ENCODE results near the gene TRIP12.
"Not testable (repeated sequence)": the region's sequence is repeated elsewhere in the genome, so short reads cannot be mapped to it uniquely, and the experiment has no call there.

The TRIP12 gene

DNA sequence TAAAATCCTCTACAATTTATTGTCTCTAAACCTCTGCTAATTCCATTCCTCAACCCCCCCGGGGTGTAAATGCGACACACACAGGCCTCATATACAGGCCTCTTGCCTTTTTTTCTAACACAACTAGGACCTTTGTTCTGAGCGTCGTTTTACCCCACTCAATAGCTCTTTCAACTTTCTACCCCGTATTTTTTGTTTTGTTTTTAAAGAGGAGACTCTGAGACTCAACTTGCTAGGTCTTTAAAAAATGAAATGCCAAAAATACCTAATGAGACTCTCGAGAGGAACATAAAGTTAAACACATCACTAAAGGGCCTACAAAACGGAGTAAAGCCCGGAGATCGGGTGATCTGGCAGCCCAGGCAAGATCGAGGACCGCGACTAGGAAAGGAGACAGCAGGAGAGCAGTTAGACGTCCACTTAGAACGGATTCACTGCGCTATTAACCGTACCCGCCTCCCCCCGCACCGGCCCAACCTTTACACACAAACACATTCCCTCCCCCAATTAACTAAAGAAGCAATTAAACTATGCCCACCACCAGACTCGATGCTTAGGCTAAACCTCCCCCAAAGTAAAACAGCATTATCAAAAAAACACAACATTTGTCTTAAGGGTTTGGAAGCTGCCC is 1.7 kb downstream of the TRIP12 start:
- DNase-seq (ENCODE audit: low read depth in 2 of 2): no peak

DNA sequence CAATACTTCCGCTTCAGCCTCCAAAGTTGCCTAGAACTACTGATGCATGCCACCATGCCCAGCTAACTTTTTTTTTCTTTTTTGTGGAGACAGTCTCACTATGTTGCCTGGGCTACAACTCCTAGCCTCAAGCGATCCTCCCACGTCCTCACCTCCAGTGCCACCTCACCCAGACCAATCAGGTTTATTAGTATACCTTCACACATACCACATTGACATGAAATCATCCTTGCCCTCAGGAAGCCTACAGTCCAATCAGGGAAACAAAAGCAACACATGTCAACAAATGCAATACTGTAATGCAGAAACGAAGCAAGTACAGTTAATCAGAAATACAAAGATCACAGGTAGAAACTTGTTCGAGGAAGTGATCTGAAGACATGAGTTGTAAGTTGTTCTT is 4.0 kb downstream of the TRIP12 start:
- no peak for DNase-seq (ENCODE audit: low read depth in 2 of 2)

DNA sequence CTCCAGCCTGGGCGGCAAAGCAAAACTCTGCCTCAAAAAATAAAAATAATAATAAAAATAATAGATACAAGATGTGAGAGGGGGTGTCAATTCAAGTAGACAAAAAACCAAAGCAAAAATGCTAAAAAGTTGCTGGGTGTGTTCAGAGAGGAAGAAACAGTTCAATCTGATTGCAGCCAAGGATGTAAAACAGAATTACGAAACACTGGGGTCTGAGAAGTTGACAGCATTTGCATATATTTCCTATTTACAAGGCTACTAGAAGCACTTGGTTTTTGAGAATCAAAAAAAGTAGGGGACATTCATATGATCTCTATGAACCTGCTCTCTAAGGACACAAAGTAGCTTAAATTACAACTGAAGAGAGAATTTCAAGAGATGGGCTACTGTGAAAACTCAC is 7.6 kb downstream of the TRIP12 start:
- no peak for DNase-seq (ENCODE audit: low read depth in 2 of 2)

DNA sequence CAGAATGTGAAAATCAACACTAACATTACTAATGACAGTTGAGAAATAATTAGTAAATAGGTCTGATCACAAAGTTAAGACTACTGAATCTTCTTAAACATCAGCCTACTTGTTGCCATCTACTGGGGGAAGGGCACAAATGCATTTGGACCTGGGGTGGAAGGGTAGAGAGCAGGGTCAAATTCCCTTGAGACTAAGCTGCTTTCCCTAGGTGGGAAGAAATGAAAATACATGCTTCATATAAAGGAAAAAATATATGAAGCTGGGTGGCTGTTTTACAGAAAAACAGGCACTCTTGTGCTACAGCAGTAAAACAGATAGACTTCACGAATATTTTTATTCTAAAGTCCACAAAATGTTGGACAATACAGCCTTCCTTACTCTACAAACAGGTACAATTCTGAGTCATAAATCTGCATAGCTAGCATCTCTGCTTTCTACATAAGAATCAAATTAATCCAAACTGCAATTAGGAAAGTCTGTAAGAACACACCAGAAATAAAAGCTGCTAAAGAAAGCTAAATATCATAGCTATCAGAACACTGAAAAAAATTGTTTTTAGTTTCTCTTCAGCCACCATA is 10.9 kb downstream of the TRIP12 start:
- no peak for DNase-seq (ENCODE audit: low read depth in 2 of 2)

DNA sequence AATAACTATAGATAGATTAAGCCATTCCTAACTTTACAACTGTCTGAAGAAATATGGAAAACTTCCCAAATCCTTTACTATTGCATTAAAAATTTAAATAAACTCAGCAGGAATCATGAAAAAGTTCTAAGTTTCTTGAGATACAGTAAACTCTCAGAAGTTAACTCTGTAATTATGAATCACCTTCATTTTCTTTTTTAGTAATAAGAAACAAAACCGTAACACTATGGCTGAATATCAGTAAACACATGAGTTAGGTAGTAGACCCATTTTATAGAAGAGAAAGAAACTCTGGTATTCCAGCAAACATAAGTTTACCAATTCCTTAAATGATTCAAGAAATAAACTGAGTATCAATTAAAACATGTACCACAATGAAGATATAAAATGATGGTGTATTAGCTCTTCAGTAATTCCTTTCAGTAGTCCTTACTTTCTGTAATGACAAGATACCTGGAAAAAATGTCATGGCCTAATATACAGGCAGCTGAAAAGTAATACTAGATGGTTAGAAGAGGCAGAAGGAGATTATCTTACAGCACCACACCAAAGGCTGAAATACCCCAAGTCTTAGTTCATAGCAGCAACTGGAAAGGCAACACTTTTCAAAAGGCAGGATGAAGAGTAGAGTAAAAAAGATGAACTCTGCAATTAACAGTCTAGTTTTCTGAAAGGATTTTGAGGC is 11.5 kb downstream of the TRIP12 start:
- no peak for DNase-seq (ENCODE audit: low read depth in 2 of 2)

DNA sequence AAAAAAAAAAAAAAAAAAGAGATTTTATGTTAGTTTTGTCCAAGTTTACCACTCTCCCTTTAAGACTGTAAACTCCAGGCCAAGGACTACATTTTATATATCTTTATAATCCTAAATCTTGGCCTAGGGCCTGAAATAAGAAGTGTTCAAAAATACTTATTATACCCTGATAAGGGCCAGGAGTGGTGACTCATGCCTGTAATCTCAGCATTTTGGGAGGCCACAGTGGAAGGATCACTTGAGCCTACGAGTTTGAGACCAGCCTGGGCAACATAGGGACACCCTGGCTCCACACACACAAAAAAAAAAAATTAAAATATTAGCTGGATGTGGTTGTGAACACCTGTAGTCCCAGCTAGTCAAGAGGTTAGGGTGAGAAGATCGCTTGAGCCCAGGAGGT is 12.7 kb downstream of the TRIP12 start:
- DNase-seq (ENCODE audit: low read depth in 2 of 2): no peak

DNA sequence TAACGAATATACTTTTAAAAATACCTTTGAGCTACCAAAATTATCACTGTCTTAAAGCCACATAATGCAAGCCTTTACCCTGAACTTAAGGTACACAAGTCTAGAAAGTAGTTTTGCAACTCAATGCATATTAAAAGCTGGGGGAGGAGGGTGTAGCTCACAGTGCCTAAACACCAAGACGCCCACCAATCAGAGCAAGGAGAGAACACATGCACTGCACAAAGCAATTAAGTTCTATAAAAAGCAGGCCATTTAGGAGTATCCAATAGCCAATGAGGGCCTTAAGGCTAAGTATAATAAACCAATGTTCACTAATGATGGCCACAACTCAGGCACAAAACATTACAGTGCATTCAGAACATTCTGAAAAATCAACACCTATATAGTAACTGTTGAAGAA is 16.2 kb downstream of the TRIP12 start:
- DNase-seq (ENCODE audit: low read depth in 2 of 2): no peak

DNA sequence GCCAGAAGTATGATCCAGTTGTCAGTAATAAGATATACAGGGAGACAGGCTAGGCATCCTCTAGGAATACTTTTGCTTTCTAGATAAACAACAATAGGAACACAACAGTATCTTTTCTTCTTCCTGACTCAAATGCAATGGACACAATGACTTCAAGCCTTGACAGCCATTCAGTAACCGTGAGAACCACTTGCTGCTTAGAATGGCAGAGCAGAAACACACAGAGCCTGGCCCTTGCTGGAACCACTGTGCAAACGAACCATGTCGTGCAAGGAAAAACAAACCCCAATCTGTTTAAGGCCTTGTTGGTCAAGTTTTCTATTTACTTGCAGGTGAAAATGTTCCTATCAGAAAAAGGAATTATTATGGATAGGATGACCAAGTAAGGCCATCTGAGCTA is 18.8 kb downstream of the TRIP12 start:
- no peak for DNase-seq (ENCODE audit: low read depth in 2 of 2)

DNA sequence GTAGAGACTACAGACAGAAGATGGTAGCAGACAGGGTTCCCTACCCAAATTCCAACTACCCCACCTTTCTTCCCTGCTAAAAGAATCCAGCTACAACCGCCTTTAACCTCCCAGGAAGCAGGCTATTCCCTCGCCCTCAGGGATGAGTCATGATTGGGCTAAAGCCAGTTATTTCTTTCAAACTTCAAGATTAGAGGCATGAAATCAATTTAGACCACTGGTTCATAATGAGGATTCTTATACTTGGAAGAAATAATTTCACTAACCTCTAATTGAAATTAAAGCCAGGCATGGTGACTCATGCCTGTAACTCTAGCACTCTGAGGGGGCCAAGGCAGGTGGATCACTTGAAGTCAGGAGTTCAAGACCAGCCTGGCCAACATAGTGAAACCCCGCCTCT is 20.0 kb downstream of the TRIP12 start:
- DNase-seq (ENCODE audit: low read depth in 2 of 2): no peak

DNA sequence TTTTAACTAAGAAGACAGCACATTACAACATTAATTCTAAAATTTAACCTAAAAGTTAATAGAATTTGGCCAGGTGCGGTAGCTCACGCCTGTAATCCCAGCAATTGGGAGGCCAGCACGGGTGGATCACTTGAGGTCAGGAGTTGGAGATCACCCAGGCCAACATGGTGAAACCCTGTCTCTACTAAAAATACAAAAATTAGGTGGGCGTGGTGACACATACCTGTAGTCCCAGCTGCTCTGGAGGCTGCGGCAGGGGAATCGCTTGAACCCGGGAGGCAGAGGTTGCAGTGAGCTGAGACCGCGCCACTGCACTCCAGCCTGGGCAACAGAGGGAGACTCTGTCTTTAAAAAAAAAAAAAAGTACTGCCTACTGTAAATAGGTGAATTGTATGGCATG is 21.3 kb downstream of the TRIP12 start:
- DNase-seq (ENCODE audit: low read depth in 2 of 2): not testable (repeated sequence)

DNA sequence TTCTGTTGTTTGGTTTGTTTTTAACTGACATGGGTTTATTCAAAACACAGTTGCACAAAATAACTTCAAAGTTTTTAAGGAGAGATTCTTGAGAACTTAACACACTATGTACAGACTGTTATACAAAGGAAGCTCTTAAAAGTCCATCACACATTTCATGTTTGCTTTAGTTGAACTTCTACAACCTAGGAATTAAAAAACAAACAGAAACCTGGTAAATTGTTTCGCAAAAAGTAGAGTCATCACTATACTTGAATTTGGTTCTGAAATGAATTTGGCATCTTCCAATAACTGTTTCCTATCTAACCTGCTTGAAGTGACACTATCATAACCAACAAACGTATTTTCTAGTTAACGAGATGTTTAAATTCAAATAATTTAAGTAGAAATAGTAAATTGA is 21.8 kb downstream of the TRIP12 start:
- no peak for DNase-seq (ENCODE audit: low read depth in 2 of 2)

DNA sequence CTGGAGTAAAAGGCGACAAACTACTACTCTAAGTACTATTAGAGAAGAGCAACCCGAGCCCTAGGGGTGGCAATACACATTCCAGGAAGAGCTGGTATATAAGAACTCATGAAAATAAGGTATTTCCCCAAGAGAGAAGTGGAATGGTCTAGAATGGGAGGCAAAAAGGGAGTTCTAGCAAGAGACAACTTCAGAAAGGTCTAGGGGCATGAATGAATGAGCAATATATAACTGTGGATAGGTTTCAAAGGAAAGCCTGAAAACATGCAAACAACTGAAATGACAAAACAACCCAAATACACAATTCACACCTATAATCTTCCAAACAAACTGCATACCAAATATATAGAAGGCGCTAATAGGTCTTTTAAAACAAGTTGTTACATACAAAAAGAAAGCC is 22.2 kb downstream of the TRIP12 start:
- DNase-seq (ENCODE audit: low read depth in 2 of 2): no peak

DNA sequence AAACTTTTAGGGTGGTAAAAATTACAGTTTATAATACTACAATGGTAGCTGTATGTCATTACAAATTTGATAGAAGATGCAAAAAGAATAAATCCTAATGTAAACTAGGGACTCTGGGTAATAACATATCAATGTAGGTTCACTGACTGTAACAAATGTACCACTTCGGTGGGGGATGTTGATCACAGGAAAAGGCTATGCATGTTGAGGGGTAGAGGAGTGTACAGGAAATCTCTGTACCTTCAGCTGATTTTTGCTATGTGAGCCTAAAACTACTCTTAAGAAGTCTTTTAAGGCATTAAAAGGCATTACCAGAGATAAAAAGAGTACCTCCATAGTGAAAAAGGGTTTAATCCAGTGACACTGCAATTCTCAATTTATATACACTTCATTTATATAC is 25.0 kb downstream of the TRIP12 start:
- DNase-seq (ENCODE audit: low read depth in 2 of 2): no peak

DNA sequence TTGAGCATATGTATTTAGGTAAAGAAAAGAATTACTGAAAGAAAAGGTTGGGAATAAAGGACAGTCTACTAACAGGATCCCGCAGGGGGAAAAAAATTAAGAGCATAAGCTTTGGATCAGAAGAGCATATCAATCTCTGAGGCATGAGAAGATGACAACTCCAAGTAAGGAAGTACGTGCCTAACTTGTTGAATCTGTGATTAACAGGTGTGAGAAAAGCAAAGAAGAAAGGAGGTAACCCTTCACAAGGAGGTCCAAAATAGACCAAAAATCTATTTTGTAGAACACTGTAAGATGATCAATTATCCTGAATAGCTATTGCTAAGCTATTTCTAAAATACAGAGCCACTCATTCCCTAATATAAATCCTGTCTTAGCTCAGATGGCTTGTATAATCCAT is 32.8 kb downstream of the TRIP12 start:
- DNase-seq (ENCODE audit: low read depth in 2 of 2): no peak

DNA sequence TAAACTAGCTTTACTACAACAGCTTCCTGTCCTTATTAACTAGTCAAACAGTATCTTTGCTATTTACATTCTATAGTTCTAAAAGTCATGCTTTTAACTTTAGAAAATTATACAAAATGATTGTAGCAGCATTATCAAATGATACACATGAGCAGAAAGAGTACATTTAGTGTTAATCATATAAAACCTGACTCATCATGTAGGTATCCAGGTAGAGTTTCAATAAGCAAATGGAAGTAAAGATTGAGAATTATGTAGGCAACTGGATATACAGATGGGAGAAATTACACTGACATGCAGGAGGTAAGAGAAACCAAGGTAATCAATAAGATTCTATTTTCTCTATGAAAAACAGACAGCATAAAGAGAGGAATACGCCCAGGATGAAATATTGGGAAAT is 33.8 kb downstream of the TRIP12 start:
- DNase-seq (ENCODE audit: low read depth in 2 of 2): no peak

DNA sequence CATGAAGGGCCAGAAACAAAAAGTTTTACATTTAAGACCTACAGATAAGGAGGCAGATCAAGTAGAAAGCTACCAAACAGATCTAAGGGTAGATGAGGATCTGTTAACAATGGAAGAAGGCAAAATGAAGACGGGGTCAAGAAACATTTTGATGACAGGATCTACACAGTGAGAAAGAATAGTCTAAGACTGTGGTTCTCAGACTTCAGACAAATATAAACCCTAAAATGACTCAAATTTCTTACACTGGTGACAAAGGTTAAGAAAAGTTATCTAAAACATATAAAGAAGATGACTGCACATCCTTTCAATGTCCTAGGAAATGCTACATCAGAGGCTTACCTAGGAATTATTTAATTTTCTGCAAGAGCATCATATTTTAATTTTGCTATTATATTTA is 34.4 kb downstream of the TRIP12 start:
- DNase-seq (ENCODE audit: low read depth in 2 of 2): no peak

DNA sequence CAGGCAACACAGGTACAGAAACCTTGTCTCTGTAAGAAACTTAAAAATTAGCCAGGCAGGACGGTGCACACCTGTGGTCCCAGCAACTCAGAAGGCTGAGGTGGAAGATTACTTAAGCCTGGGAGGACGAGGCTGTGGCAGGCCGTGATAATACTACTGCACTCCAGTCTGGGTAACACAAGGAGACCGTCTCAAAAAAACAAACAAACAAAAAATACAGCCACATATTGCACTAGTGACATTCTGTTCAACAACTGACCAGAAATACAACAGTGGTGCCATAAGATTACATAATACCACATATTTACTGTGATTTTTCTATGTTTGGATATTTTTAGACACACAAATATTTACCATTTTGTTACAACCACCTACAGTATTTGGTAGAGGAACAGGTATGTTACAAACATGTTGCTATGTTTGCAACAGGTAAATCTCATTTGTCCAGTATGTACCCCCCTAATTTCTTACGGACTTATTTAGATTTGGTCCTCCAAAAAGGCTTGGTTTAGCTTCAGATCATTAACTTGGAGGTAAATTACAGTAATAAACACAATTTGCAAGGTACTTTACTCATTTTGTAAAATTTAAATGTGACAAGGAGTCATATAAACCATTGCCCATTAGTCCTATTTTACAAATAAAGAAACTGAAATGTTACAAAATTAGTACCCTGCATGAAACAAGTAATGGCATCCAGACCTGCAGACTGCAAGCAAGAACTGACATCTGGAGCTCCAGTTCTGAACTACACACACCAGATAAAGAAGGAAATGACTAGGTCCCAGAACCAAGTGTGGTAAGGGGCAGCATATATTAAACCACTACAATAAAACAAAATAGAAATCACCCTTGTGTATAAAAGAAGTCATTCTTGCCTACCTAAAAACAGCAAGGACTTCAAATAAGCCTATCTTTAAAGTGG is 36.8 kb downstream of the TRIP12 start:
- no peak for DNase-seq (ENCODE audit: low read depth in 2 of 2)

DNA sequence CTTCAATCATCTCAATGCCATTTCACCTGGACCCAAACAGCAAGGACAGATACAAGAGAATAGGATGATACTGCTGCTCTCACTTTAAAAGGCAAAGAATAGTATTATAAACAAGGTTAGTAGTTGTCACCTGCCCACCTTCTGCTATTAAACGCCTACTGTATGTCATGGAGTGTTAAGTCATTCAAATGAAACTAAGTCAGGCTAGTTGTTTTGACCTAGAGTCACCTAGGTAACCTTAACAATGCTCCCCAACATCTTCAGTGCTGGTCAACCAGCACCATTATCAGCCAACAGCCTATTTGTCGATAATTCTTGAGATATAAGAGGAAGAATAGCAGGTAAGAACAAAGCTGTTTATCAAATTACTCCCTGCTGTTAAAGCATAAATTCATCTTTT is 39.2 kb downstream of the TRIP12 start:
- DNase-seq (ENCODE audit: low read depth in 2 of 2): no peak

DNA sequence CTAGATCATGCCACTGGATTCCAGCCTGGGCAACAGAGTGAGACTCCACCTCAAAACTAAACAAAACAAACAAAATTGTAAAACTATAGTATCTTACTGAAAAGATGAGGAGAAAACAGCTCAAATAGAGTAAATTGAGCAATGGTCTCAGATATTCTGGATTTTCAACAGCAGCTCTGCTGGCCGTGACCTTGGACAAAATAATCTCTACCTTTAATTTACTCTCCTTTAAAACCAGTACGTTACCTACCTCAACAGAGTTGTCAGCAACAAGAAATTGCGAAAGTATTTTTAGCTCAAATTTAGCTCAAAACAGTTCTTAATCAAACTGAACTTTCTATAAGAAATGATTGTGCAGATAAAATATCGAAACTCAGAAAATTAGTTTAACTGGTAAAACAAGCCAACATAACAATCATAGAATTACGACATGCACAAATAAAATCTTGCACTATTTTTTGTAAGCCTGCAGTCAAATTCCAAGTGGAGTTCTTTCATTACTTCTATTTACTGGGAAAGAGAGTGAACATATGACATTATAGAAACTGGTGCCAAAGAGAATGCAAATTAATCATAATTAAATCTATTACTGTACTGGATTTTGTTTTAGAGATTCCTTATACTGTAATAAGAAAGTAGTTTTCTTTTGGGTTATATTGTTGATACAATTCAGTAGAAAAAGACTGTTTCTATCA is 40.8 kb downstream of the TRIP12 start:
- no peak for DNase-seq (ENCODE audit: low read depth in 2 of 2)

DNA sequence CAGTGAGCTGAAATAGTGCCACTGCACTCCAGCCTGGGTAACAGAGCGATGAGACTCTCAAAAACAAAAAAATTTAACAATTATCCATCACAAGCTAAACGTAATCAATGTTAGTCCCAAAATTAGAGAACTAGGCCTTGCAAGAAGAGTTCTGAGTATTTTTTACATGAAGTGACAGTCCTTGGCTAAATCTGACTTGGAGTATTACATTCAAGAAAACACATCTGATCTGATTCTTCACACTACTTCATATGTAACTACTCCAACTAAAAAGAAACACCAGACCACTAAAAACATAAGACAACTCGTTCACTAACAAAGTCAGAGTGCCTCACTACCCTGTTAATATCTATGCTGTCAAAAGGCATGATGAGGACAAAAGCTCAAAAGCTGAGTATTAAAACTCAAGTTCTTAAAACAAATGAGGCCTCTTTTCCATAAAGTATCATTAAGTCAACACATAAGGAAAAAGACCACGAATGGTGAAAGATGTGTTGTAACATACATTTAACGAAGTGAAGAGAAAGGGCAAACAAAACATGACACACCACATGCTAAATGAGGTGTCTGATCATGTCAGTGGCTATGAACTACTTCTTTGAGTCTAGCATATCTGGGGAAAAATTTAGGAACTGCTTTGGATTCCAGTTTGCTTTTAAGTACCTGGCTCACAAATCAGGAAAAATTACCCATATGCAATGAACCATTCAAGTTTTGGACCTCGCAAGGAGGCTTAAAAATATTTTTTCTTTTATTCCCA is 42.4 kb downstream of the TRIP12 start:
- no peak for DNase-seq (ENCODE audit: low read depth in 2 of 2)

DNA sequence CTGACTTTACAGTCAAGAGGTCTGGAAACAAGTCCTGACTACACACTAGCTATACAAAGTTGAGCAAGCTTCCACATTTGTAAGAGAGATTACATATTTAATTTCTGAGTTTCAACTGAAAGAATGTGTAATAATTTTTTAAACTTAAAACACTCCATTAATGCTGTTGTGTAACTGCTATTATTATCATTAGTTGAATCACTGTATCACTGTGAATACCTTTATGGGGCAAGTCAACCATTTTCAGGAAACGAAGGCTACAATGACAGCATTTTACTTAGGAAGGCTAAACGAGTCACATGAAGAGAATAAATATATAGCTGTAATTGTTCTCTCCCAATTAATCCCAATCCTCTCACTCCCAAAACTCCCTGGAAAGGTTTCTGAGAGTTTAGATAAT is 46.3 kb downstream of the TRIP12 start:
- no peak for DNase-seq (ENCODE audit: low read depth in 2 of 2)

Data from stimulated activated CD4-positive, alpha-beta T cell treated with anti-CD3 and anti-CD28 coated beads, Interleukin-1b, Interleukin-23, amount 100 ng/mL, for 1 hour (primary cell).